Astrocyte (in vitro differentiated cells and primary cell): ENCODE results near the gene FMO5.

Experiments
- CTCF ChIP-seq: IDR thresholded peaks from 2 replicates; pipeline ENCODE4 v1.5.1; 2011; ENCODE audit warnings: low read depth, mild to moderate bottlenecking, inconsistent platforms, low read length, moderate library complexity; ENCODE audit not compliant: insufficient read depth
- EZH2 ChIP-seq: IDR thresholded peaks from 2 replicates; pipeline ENCODE4 v1.6.1; 2012; ENCODE audit warnings: mild to moderate bottlenecking, low read length, inconsistent platforms; ENCODE audit not compliant: insufficient read depth

GRCh38 chr1:147152772-147153171 lies 72.4 kb downstream of the FMO5 start:
- TF ChIP-seq CTCF (no peak), EZH2 (no peak)
